Adrenal gland (tissue), 5 donors: ENCODE data around the gene TCF7L1.

ENCODE experiments used
- POLR2A ChIP-seq, 2 donors: fragments of 450-650 bp; IDR thresholded peaks; one replicate each; pipeline ENCODE4 v1.6.1; 2017; ENCODE audit warnings: antibody characterized with exemption in 2 of 2, mild to moderate bottlenecking in 2 of 2, moderate library complexity in 1 of 2
- TF ChIP-seq, protein P1 (sequence below), 6 experiments: fragments of 450-650 bp in 4 of 6; fragments of 200-600 bp in 2 of 6; sonication (generic) in 1 of 6; IDR thresholded peaks; 1 replicate in 5 of 6; 2 replicates in 1 of 6; pipeline versions ENCODE4 v1.5.1 to v1.8.0; 2016 to 2021; ENCODE audit warnings: antibody characterized with exemption in 6 of 6, mild to moderate bottlenecking in 2 of 6, moderate library complexity in 1 of 6
- donor health status: DM: no; HTN: no; CAD: no.

DNA sequence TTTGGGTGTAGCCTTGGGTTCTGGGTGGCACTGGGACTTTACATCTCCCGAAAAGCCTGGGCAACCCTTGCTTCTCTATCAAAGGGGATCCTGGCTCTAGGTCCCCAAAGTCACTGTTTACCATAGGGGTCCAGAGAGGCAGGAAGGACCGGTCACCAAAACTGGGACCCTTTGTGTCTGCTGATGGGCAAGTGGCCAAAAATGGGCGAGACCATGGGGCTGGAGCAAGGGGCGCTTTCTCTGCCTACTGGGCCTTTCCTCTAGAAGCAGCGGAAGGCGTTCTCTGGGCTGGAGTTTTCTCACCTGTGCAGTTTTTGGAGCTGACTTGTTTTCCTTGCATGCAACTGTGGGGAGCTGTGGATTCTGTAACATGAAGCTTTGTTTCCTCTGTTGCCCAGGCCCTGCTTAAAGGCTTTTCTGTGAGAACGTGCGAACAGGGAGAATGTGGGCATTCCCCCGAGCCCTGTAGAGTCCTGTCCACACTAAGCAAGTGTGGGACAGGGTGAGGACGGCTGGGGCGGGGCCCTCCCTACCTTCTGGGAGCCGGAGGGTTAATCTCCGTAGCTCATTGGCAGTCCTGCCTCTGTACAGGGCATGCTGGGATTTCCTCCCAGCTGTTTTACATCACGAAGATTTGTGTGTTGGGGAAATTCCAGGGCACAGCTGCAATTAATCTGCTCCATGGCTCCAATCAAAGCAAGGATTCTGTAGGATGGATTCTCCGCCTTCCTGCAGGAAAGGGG, 144.4 kb downstream of the TCF7L1 start:
- TF ChIP-seq, protein P1, sequence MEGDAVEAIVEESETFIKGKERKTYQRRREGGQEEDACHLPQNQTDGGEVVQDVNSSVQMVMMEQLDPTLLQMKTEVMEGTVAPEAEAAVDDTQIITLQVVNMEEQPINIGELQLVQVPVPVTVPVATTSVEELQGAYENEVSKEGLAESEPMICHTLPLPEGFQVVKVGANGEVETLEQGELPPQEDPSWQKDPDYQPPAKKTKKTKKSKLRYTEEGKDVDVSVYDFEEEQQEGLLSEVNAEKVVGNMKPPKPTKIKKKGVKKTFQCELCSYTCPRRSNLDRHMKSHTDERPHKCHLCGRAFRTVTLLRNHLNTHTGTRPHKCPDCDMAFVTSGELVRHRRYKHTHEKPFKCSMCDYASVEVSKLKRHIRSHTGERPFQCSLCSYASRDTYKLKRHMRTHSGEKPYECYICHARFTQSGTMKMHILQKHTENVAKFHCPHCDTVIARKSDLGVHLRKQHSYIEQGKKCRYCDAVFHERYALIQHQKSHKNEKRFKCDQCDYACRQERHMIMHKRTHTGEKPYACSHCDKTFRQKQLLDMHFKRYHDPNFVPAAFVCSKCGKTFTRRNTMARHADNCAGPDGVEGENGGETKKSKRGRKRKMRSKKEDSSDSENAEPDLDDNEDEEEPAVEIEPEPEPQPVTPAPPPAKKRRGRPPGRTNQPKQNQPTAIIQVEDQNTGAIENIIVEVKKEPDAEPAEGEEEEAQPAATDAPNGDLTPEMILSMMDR (IDR thresholded peaks at IDR 0.05) = no peak
- TF ChIP-seq POLR2A (IDR thresholded peaks at IDR 0.05) = no peak
